NCI-H345 treated with DMSO at 0.1 percent for 48 hours (cell line): Measurements from ENCODE around the gene BSPRY.

ENCODE experiments used
- DNase-seq: peaks from one replicate; lab custom pipeline; 2025; ENCODE audit not compliant: unreplicated experiment; lab: John Stamatoyannopoulos, UW

Gene BSPRY

DNA sequence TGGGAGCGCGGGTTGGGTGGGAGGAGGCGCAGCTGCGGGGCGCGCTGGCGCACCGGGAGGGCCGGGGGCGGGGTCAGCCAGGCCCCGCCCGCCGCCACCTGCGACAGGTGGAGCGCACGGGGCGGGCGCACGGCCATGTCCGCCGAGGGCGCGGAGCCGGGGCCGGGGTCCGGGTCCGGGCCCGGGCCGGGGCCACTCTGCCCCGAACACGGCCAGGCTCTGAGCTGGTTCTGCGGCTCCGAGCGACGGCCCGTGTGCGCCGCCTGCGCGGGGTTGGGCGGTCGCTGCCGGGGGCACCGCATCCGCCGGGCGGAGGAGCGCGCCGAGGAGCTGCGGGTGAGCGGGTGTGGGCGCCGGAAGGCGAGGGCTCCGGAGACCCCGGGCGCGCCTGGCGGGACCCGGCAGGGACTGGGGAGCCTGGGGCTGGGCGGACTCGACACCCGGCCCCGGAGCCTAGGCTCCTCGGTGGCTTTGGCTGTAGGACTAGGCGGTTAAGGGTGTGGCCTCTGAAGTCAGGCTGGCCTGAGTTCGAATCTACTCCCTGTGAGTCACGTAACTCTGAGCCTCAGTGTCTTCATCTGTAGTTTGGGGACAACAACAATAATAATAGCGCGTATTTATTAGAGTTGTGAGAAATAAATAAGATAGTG is at the start of gene BSPRY:
Gene BSPRY (plus strand): TSS at position 97 of the 650 bp plus-strand sequence. CDS start 39 bp downstream, at position 136.
- DNase-seq: no peak

DNA sequence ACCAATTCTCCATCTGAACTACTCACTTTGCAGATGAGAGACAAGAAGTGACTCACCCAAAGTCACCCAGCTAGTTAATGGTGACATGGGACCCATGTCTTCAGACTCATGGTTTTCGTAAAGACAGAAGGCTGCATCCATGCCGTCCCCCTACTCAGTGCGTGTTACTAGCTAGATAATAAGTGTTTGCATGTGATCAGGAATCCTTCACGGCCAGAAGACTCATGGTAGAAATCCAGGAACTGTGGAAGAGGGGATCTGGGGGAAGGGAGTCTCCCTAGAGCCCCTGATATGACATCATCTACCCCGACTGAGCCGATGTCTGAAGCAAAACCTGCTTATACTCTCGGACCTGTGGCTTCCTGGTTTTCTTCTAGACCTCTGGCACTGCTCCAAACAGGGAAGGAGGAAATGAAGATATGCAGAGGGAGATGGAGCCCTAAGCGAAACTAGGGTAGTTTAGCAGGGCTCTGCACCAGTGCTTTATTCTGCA is 49.5 kb upstream of the BSPRY start:
- DNase-seq: no peak

DNA sequence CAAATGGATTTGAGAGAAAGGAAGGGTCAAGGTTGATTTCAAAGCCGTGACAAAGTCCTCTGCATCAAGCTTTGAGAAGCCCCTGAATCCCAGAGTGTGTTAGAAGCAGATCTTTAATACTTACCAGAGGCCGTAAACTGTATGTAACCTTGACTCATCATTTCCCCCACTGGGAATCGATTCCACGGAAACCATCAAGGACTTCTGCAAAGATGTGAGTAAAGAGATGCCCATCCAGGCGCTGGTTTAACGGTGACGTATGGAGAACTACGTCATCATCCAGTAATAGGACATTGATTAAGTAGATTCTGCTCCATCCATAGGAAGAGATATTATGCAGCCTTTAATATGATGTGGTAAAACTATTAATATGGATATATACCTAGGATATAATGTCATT is 47.8 kb upstream of the BSPRY start:
- no peak for DNase-seq

DNA sequence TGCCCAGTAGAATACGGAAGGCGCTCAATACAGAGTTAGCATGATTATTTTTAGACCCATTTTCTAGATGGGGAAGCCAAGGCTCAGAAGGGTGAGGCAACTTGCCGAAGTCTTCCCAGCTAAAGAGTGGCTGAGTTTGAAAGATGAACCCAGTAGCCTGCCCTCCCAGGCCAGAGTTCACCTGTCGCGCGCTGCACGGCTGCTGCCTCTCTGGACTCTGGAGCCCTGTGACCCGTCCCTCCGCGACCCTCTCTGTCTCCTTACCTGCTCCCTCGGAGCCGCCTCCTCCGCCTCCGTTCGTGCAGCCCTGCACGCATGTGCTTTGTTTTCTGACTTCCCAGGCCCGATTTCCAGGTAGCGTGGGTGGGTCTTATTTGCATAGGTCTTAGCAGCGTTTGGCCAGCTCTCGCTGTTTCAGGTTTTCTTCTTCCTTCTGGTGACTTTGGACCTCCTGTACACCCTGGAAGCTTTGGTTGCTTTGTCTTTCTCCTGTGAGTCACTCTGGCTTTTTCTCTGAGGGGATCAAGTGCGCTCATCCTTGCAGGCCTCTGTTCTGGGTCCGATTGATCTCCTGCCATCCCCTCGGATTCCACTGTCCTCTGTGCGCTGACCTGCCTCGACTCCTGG is 46.4 kb upstream of the BSPRY start, which contains the start of gene RNF183:
Gene RNF183 (minus strand): TSS at position 585 of the 627 bp plus-strand sequence. CDS start 5,192 bp downstream, outside the sequence.
- DNase-seq: no peak

DNA sequence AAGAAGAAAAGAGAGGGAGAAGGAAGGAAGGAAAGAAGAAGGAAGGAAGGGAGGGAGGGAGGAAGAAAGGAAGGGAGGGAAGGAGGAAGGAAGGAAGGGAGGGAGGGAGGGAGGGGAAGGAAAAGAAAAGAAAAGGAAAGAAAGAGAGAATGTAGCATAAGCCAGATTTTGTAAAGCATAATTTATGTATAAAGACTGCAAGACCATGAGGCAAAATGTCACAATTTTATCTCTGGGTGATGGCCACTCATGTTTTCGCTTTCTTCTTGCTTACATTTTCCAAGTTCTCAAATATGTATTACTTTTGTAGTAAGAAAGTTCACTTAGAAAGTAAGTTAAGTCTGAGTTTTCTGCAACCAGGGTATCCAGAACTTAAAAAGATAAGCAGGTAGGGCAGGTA is 42.8 kb upstream of the BSPRY start:
- DNase-seq: no peak

DNA sequence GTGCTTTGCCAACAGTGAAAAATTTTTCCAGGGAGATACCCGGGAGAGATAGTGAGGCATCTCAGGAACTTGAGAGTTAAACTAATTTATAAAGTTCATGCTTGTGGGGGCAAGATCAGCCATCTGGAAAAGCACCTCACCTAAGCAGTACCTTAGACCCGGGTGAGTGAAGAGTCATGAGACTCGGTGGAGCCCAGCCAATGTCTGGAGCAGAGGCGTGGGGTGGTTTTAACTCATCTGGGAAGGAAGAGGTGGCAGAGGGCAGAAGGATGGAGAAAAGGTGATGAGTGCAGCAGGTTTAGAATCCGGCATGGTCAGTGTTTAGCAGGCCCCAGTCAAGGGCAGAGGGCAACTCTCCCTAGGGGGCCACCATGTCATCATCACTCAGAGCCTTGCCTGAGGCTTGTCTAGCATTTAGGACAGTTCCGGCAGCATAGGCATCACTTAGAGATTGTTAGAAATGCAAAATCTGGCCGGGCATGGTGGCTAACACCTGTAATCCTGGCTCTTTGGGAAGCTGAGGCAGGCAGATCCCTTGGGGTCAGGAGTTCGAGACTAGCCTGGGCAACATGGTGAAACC is 41.9 kb upstream of the BSPRY start:
- no peak for DNase-seq

DNA sequence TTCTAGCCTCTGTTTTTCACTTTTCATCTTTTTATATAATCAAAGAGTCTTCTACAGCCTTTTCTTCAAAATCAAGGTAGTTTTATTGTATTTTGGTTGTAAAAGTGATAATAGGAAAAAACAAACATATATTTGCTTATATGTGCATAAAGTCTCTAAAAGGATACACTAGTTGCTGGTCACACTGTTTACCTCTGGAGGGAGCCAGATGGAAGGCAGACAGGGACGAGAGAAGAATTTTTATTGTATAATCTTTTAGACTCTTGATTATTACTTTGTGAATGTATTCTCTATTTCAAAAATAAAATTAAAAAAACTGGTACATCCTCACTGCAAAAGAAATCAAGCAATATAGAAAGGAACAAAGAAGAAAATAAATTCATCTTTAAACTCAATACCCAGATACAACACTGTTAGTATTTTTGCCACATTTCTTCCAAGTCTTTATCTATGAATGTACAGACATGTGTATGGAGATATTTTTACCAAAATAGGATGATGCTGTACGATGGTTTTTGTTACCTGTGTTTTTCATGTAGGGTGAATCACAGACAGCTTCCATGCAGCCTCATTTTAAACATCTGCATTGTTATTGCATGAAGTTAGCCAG is 40.0 kb upstream of the BSPRY start:
- no peak for DNase-seq

DNA sequence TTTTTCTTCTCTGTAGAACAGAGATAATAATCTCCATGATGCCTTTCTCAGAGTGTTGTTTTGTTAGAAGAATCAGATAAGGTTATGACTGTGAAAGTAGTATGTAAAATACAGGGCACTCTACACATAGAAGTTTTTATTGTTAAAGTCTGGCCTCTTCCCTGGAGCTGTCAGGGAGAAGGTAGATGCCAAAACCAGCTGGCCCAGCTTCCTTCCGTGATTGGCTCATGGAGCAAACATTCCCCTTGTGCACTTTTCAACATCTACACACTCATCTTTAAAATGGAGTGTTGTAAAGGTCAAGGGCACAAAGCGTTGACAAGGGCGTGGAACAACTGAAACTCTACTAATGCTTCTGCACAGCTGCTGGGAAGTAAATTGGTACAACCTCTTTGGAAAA is 38.8 kb upstream of the BSPRY start:
- no peak for DNase-seq

DNA sequence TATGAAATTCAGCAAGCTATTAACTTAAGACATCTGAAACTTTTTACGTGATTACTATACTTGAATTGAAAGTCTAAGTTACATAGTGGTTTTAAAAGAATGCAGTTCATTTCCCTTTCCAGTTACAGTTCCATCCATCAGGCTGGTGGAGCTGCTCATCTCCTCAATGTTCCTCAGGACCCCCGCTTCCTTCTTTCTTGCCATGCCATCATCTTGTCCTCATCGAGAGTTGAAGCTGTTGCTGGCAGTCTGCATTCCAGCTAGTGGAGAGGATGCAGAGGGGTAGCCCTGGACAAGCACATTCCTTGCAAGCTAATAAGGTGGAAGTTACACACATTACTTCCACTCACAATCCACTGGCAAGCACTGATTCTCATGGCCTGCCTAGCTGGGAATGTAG is 37.4 kb upstream of the BSPRY start:
- DNase-seq: no peak

DNA sequence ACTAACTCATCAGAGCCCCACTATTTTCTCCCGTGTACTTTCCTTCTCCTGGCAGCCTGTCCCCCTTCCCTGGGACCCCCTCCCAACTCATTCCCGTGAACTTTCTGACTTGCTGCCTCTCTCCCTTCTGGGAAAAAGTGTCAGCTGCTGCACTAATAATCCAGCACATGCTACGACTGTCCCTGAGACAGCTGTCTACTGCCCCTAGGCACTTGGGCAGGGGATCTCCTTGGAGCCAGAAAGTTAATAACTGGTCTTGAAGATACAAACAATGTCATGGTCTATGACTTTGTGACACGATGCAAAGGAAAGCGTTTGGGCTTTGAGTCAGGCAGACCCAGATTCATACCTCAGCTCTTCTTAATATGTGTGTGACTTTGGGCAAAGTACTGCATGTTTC is 36.1 kb upstream of the BSPRY start:
- DNase-seq: no peak

DNA sequence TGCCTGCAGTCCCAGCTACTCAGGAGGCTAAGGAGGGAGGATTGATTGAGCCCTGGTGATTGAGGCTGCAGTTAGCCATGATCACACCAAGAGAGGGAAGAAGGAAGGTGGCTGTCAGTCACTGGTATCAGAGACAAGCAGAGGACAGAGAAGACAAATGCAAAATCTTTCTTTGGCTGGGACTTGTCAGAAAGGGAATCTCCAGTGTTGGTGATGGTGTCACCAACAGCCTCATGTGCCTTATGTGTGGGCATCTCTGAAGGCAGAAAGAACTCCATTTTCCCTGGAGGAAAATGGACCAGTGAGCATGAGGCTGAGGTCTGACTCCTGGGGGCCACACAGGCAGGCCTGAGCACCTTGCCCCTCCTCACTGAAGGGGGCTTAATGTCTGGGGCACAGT is 34.1 kb upstream of the BSPRY start:
- DNase-seq: no peak

DNA sequence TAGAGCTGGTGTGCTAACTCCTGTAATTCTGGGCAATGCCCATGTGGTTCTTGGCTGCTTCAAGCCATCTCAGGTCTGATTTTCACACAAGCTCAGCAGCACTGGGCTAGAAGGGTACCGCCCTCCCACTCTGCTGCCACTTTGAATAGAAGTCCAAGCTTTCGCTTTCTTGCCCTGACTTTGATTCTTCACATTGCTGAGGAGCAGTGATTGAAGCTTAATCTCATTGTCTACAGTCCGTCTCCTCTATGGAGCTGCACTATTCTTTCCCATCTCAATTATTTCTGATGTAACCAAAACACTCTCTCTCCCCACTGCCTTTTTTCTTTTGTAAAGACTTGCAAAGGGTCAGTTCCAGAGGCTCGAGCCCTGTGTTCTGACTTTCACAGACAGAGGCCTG is 33.3 kb upstream of the BSPRY start:
- no peak for DNase-seq

DNA sequence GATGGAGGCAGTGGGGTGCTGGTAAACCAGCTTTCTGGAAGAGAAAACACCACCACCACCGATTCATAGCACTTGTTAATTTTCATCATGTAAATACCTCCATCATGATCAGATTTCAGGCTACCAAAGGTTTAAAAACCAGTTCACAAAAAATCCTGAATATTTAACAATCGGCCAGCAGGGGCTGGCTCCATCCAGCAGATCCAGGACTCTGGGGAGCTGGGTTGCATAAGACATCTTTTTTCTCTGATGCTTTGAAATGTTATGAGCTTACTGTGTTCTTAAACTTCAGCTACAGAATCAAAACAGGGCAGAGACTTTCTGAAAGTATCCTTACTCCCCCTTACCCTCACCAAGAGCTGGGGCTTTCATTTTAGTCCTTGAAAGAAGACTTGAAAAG is 31.6 kb upstream of the BSPRY start:
- DNase-seq: no peak

DNA sequence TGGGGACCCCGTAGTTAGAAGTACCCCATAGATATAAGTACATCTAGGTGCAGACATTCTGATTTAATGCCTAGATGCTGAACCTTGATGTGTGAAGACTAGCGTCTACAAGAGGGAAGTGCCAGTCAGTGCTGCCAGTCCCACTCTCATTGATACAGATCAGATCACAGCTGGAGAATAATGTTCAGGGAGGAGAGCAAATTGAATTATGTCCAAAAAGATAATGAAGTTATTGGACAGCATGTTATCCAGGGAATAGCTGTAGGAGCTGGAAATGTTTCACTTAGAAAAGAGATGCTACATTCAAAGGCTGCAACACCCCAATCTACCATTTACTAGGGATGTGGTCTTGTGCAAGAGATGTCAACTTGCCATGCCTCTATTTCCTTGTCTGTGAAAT is 30.3 kb upstream of the BSPRY start:
- DNase-seq: no peak

DNA sequence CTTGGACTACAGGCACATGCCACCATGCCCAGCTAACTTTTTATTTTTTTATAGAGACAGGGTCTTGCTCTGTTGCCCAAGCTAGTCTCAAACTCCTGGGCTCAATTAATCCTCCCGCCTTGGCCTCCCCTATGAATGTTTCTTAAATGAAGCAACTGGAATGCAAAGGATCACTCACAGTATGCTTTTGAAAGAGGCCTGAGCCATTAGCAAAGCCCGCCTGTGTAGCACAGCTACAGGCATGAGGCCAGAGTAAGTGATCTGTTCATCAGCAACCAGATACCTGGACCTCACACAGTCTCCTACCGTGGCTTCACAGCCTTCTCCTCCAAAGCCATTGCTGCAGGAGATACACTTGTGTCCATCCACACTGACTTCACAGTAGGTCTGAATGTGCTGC is 29.3 kb upstream of the BSPRY start:
- no peak for DNase-seq

DNA sequence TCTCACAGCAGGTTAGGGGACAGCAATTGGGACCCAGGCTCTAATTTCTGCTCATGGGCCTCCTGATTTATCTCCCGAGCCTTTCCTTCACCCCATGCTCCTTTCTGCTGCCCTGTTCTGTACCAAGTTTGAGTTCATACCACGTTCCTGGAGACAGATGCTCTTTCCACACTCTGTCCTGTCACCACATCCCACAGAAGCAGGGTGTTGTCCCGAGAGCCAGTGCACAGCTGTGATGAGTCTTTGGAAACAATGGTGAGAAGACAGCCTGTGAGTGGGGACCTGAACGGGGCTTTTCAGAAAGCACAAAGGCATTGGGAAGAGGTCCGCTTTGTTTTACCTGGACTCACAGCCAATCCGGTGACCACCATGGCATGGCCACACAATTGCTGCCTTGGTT is 26.7 kb upstream of the BSPRY start:
- no peak for DNase-seq

DNA sequence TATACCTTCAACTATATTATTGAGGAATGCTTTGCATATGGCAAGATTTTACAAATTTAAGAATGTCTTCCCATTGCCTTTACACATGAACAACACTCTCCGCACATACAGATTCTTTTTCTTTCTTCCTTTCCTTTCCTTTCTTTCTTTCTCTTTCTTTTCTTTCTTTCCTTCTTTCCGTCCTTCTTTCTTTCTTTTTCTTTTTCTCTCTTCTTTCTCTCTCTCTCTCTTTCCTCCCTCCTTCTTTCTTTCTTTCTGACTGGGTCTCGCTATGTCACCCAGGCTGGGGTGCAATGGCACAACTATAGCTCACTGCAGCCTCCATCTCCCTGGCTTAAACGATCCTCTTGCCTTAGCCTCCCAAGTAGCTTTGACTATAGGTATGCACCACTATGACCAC is 23.1 kb upstream of the BSPRY start:
- no peak for DNase-seq

DNA sequence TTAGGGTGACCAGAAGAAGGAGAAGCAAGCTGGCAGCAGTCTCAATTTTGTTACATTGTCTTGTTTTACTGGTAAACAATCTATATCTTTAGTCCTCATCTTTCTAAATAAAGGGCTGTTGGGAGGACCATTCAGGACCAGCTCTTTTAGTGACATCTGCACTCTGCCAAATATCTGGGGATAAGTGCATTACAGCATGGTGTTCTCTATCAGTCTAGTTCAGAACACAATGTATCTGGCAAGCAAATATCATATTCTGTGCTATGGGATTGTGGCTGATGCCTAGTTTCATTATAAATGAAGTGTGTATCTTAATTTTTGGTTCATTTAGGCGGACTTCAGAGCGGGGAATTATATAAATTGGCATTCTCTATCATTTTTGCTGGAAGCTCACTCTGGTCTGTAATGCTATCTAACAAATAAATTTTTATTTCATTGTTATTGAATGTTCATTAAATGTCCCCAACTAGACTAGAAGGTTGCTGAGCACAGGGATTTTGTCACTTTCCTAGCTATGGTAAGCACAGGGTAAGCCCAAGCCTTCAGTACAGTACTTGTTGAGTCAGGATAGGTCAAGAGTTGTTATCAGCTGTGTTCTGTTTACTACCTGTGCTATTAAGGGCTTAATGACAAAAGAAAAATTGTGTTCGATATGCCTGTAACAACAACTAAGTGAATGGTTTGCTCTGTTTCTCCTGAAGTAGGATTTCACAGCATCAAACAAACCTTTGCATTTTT is 21.1 kb upstream of the BSPRY start:
- no peak for DNase-seq

DNA sequence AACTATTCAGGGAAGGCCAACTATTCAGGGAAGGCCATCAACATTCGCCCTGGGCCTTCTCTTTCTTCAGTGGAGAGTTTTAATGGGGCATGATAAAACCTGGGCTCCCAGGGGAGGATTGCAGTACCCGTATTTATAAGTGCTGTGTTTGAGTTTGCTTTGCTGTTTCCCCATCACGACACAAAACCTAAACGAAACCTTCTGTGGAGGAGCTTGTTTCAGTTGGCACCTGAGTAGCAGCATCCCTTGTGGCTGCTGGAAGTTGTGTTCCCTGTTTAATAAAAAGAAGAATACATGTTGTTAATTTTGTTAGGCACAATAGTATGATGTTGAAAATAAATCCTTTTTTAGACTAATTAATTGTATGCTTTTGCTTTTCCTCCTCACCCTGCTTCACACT is 17.6 kb upstream of the BSPRY start:
- DNase-seq: no peak

DNA sequence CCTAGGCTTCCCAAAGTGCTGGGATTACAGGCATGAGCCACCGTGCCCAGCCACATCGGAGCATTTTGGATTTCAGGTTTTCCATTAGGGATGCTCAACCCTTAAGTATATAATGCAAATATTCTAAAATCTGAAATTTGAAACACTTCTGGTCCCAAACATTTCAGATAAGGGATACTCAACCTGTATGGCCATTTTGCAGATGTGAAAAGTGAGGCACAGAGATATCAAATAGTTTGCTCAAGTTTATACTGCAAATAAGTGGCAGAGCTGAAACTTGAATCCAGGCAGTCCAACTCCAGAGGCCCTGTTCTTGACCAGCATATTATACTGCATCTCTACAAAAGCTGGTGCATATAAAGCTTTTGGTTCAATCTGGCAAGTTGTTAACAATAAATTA is 11.6 kb upstream of the BSPRY start:
- DNase-seq: no peak

DNA sequence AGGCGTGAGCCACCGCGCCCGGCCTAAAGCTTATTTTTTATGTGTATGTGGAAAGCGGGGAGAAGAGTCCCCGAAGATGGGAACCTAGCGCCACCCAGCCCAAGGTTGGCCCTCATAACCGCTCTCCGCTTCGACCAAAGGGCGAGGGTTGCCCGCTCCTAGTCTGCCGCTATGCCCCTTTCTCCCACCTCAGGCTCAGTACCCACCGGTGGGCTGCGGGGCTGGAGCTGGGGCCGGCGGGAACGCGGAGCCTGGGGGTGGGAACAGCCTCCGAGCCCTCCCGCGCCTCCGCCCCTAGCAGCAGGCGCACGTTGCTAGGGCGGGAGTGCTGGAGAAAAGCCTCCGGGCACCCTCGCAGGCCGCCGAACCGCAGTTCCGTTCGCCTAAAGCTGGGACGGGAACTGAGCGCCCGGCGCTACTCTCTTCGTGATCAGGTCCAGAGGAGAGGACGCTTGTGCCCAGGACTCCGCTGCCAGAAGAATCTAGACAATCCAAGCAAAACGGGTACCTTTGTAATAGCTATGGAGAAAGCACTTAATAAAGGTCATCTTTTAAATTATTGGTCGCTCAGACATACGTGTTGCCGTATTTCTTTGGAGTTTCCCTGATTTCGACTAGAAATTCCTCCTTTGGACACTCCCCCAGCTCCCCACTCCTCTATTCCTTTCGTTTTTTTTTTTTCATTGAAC is 9.2 kb upstream of the BSPRY start, which contains the start of gene WDR31:
Gene WDR31 (minus strand): TSS at position 265 of the 689 bp plus-strand sequence. CDS start 8,253 bp downstream, outside the sequence.
- peak; percentile 78 for DNase-seq
